GM19468 (cell line): ENCODE results near the gene COL8A1.
"Not testable (repeated sequence)": the region's sequence is repeated elsewhere in the genome, so short reads cannot be mapped to it uniquely, and the experiment has no call there.

Source experiments
- ATAC-seq: cut with Tn5 transposase; IDR thresholded peaks from one replicate; pipeline ENCODE4 v1.9.1; 2021; ENCODE audit warnings: mild to moderate bottlenecking, moderate library complexity, moderate number of reproducible peaks; ENCODE audit not compliant: unreplicated experiment; ENCODE audit errors: extremely low read depth

The COL8A1 gene

DNA sequence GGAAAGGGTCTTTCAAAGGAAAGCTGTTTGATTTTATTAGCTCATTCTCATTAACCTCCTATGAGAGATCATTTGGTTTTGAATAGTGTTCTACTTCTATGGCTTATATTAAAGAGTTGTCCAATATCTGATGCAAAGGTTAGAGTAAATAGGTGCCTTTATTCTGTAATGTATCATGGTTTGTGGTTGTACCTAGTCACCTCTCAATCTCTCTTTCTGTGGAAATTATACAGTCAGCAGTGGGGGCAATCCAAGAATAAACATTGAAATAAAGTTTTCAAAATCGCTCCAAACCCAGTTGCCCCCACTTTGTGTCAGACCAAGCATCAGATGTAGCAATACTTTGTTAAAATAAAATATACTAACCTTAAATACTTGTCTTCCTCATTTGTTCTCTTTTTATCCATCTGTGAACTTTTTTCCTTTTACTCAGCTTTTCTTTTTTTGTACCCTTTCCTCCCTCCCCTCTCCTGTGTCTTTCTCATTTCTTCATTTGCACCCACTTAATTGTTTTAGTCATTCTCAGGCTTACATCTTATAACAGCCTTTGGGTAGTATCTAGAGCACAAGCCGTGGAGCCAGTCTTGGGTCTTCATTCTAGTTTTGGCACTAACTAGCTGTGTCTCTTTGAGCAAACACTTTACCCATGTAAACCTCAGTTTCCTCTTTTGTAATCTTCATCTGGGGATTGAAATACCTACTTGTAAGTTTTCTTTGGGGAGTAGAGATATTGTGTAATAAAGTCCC is 196.0 kb downstream of the COL8A1 start:
- no peak for ATAC-seq

DNA sequence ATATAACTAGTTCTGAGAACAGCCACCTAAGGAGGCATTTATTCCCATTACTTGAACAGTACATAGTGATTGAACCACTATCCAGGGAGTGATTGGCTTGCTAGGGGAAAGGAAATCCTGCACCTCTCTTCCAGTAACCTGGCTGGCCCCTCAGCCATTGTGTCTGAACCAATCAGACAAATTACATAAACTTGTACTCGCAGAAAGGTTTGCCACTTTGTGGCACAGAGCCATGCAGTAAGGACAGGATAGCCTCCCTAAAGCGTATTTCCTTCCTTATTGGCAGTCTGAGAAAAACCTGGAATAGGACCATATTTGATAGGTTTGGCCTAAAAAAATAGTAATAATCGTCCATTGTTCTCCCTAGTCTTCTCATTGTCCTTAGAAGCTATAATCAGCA is 198.3 kb downstream of the COL8A1 start:
- ATAC-seq, result no peak

DNA sequence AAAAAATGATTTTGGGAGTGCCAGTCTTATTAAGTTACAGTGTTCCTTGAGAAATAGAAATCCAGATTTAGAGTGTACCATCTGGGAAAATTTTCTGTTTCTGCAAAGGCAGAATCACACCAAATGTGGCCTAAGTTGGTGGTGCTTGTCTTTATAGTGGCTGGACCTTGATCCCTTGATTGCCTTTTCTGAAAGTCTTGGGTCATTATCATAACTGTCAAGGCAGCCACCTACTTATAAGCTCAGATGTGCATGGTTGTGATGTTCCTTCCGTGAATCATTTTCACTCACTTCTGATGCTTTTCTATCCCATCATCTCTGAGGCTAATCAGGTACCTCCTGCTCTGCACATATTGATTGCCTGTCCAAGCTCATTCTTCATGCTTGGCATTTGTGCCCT is 199.3 kb downstream of the COL8A1 start:
- no peak for ATAC-seq

GRCh38 chr3:99838755-99839154 is 200.4 kb downstream of the COL8A1 start:
- ATAC-seq, result no peak

DNA sequence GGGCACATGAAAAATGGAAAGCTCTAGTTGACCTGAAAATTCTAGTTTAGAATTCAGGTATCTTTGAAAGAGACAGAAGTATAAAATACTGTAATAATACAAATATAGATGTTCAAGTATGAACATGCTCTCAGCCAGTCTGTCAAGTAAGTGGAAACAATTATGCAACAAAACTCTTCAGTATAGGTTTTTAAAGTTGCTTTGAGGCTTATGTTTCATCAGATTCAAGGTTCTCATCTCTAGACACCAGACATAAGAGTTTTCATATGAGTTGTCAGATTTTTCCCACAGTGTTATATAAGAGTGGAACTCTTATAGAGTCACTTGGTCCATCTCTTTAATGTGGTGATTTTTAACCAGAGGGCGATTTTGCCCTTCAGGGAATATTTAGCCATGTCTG is 201.2 kb downstream of the COL8A1 start:
- no peak for ATAC-seq

GRCh38 chr3:99841949-99842348 is 203.6 kb downstream of the COL8A1 start:
- ATAC-seq, result not testable (repeated sequence)

GRCh38 chr3:99842826-99843589 is 204.6 kb downstream of the COL8A1 start:
- no peak for ATAC-seq

DNA sequence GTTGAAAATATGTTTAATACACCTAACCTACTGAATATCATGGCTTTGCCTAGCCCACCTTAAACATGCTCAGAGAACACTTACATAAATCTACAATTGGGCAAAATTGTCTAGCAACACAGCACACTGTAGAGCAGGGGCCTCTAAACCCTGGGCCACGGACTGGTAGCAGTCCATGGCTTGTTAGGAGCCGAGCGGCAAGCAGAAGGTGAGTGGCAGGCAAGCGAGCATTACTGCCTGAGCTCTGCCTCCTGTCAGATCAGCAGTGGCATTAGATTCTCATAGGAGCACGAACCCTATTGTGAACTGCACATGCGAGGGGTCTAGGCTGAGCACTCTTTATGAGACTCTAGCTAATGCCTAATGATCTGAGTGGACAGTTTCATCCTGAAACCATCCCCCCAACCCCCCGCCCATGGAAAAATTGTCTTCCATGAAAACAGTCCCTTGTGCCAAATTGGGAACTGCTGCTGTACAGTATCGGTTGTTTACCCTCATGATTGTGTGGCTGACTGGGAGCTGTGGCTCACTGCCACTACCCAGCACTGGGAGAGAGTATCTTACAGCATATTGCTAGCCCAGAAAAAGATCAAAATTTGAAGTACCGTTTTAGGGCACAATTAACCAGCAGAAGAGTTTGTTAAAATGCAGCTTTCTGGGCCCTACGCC is 205.3 kb downstream of the COL8A1 start:
- ATAC-seq, result no peak

- no peak for ATAC-seq
These were observed 206.9 kb downstream of the COL8A1 start for GRCh38 chr3:99845331-99845730.

- ATAC-seq, result no peak
These were observed 207.6 kb downstream of the COL8A1 start for GRCh38 chr3:99845999-99846398.

DNA sequence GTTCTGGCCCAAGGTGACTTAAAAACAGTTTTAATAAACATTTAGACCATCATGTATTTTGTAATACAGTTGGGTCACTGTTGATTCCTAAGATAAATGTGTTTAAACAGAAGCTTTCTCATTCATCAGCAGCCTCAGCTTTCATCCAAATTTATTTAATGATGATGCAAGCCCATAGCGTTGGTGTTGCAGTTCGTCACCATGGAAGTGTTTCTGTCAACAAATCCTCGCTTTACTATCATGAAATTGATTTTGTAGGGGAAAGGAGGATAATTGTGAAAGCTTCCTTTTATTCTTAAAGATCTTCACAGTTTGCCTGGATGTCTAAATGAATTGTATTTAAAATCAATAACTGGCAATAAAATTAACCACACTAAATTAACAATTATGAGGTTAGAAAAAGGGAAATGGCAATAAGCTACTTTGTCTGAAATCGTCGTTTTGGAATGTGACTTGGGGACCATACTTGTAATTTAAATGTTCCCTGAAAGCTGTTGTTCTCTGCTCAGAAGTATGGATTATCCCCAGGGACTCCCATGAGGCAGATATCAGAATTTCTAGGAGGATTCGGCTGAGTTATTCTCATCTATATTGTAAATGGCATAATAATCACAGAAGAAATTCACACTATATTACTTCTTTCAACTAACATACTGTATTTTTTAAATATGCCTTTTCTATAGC is 208.2 kb downstream of the COL8A1 start:
- ATAC-seq, result no peak

- no peak for ATAC-seq
These were observed 210.0 kb downstream of the COL8A1 start for GRCh38 chr3:99848433-99848832.
